ENCODE measurements around the gene BID.
A peak's percentile ranks its signal among the peaks of the same experiment; 100 is the strongest.

The BID gene

GRCh38 chr22:17803609-17804270 lies 29.5 kb upstream of the BID start:
- DNase-seq (ENCODE audit: low spot score), result no peak

- no peak for DNase-seq (ENCODE audit: low spot score)
Measured at GRCh38 chr22:17802822-17803221, 28.6 kb upstream of the BID start.

GRCh38 chr22:17802411-17802810 lies 28.1 kb upstream of the BID start:
- no peak for DNase-seq (ENCODE audit: low spot score)

- peak; percentile 51 for DNase-seq (ENCODE audit: low spot score)
Measured at GRCh38 chr22:17797721-17798559, 23.7 kb upstream of the BID start.

- DNase-seq (ENCODE audit: low spot score), result no peak
Measured at GRCh38 chr22:17796695-17797094, 22.4 kb upstream of the BID start.

GRCh38 chr22:17795661-17796548 lies 21.6 kb upstream of the BID start:
- no peak for DNase-seq (ENCODE audit: low spot score)

GRCh38 chr22:17794726-17795542 lies 20.7 kb upstream of the BID start:
- DNase-seq (ENCODE audit: low spot score), result no peak

- DNase-seq (ENCODE audit: low spot score), result no peak
Measured at GRCh38 chr22:17792854-17793434, 18.7 kb upstream of the BID start.

- DNase-seq (ENCODE audit: low spot score), result no peak
Measured at GRCh38 chr22:17792299-17792698, 18.0 kb upstream of the BID start.

GRCh38 chr22:17791196-17791595 lies 16.9 kb upstream of the BID start:
- no peak for DNase-seq (ENCODE audit: low spot score)

- DNase-seq (ENCODE audit: low spot score), result peak; percentile 40
Measured at GRCh38 chr22:17789379-17790200, 15.3 kb upstream of the BID start.

GRCh38 chr22:17788528-17789378 lies 14.5 kb upstream of the BID start:
- no peak for DNase-seq (ENCODE audit: low spot score)

- DNase-seq (ENCODE audit: low spot score), result no peak
Measured at GRCh38 chr22:17787716-17788330, 13.6 kb upstream of the BID start.

- DNase-seq (ENCODE audit: low spot score), result no peak
Measured at GRCh38 chr22:17787241-17787640, 13.0 kb upstream of the BID start.

GRCh38 chr22:17786435-17787161 lies 12.3 kb upstream of the BID start:
- peak; percentile 45 for DNase-seq (ENCODE audit: low spot score)

GRCh38 chr22:17785185-17786184 lies 11.2 kb upstream of the BID start:
- DNase-seq (ENCODE audit: low spot score), result no peak

GRCh38 chr22:17784776-17785175 lies 10.5 kb upstream of the BID start:
- DNase-seq (ENCODE audit: low spot score), result no peak

Data from globus pallidus (tissue), 1 donor.